ENCODE measurements around the gene ADAM8.
A peak's percentile ranks its signal among the peaks of the same experiment; 100 is the strongest.
"Not testable (repeated sequence)": the region's sequence is repeated elsewhere in the genome, so short reads cannot be mapped to it uniquely, and the experiment has no call there.

The ADAM8 gene

GRCh38 chr10:133237241-133237587 is 39.5 kb downstream of the ADAM8 start:
- Histone ChIP-seq H3K27ac (ENCODE audit: low read depth, low read length, severe bottlenecking) (no peak overlapping the region), H3K36me3 (ENCODE audit: control insufficient read depth, insufficient read depth, low read length) (no peaks in the 10 kb centered on the region), H3K4me3 (ENCODE audit: extremely low read depth, insufficient read depth, low read length, poor library complexity, severe bottlenecking) (peak overlapping the region; percentile 28), H3K9me3 (ENCODE audit: control insufficient read depth, low read length) (no peaks in the 10 kb centered on the region), H3K4me1 (ENCODE audit: control insufficient read depth, insufficient read depth, low read length, poor library complexity, severe bottlenecking) (peaks cover 17% of the 10 kb centered on the region)
- WGBS, 2 experiments (ENCODE audit: insufficient coverage in 2 of 2): 1 to 2% methylated on average over 26 to 31 of the region's 32 CpGs

- H3K4me1 ChIP-seq (ENCODE audit: control insufficient read depth, insufficient read depth, low read length, poor library complexity, severe bottlenecking): peaks cover 19% of the 10 kb centered on the region
- peak overlapping the region; percentile 28 for H3K4me3 ChIP-seq (ENCODE audit: extremely low read depth, insufficient read depth, low read length, poor library complexity, severe bottlenecking)
- no peak overlapping the region for H3K27ac ChIP-seq (ENCODE audit: low read depth, low read length, severe bottlenecking)
- no peaks in the 10 kb centered on the region for H3K9me3 ChIP-seq (ENCODE audit: control insufficient read depth, low read length)
- WGBS, 2 experiments (ENCODE audit: insufficient coverage in 2 of 2): 1% methylated on average over 88 to 97 of the region's 103 CpGs
- no peaks in the 10 kb centered on the region for H3K36me3 ChIP-seq (ENCODE audit: control insufficient read depth, insufficient read depth, low read length)
These were observed 40.0 kb downstream of the ADAM8 start for GRCh38 chr10:133236401-133237240.

- H3K4me1 ChIP-seq (ENCODE audit: control insufficient read depth, insufficient read depth, low read length, poor library complexity, severe bottlenecking): peaks cover 19% of the 10 kb centered on the region
- H3K4me3 ChIP-seq (ENCODE audit: extremely low read depth, insufficient read depth, low read length, poor library complexity, severe bottlenecking): peak overlapping the region; percentile 28
- H3K27ac ChIP-seq (ENCODE audit: low read depth, low read length, severe bottlenecking): no peak overlapping the region
- no peaks in the 10 kb centered on the region for H3K9me3 ChIP-seq (ENCODE audit: control insufficient read depth, low read length)
- WGBS, 2 experiments (ENCODE audit: insufficient coverage in 2 of 2): 3 to 7% methylated on average over 14 of the region's 18 CpGs
- no peaks in the 10 kb centered on the region for H3K36me3 ChIP-seq (ENCODE audit: control insufficient read depth, insufficient read depth, low read length)
These were observed 40.7 kb downstream of the ADAM8 start for GRCh38 chr10:133235932-133236331.

- no peak overlapping the region for H3K27ac ChIP-seq (ENCODE audit: low read depth, low read length, severe bottlenecking)
- H3K4me3 ChIP-seq (ENCODE audit: extremely low read depth, insufficient read depth, low read length, poor library complexity, severe bottlenecking): no peak overlapping the region
- WGBS, 2 experiments (ENCODE audit: insufficient coverage in 2 of 2): 9 to 12% methylated on average over 32 to 40 of the region's 48 CpGs
- peaks cover 19% of the 10 kb centered on the region for H3K4me1 ChIP-seq (ENCODE audit: control insufficient read depth, insufficient read depth, low read length, poor library complexity, severe bottlenecking)
- no peaks in the 10 kb centered on the region for H3K36me3 ChIP-seq (ENCODE audit: control insufficient read depth, insufficient read depth, low read length)
- no peaks in the 10 kb centered on the region for H3K9me3 ChIP-seq (ENCODE audit: control insufficient read depth, low read length)
These were observed 41.3 kb downstream of the ADAM8 start for GRCh38 chr10:133235265-133235855.

GRCh38 chr10:133234796-133235195 is 41.9 kb downstream of the ADAM8 start:
- H3K9me3 ChIP-seq (ENCODE audit: control insufficient read depth, low read length); H3K4me3 ChIP-seq (ENCODE audit: extremely low read depth, insufficient read depth, low read length, poor library complexity, severe bottlenecking); H3K36me3 ChIP-seq (ENCODE audit: control insufficient read depth, insufficient read depth, low read length); H3K27ac ChIP-seq (ENCODE audit: low read depth, low read length, severe bottlenecking): not testable (repeated sequence)
- 89% methylated on average over 3 of the region's 10 CpGs; no CpG with 5 or more reads in 1 of the 2 experiments for WGBS, 2 experiments (ENCODE audit: insufficient coverage in 2 of 2)
- H3K4me1 ChIP-seq (ENCODE audit: control insufficient read depth, insufficient read depth, low read length, poor library complexity, severe bottlenecking): peaks cover 19% of the 10 kb centered on the region

GRCh38 chr10:133231946-133232574 is 44.6 kb downstream of the ADAM8 start:
- no peaks in the 10 kb centered on the region for H3K9me3 ChIP-seq (ENCODE audit: control insufficient read depth, low read length)
- H3K36me3 ChIP-seq (ENCODE audit: control insufficient read depth, insufficient read depth, low read length): no peaks in the 10 kb centered on the region
- WGBS, 2 experiments (ENCODE audit: insufficient coverage in 2 of 2): 27 to 35% methylated on average over 8 to 11 of the region's 11 CpGs
- H3K4me1 ChIP-seq (ENCODE audit: control insufficient read depth, insufficient read depth, low read length, poor library complexity, severe bottlenecking): peaks cover 11% of the 10 kb centered on the region
- H3K27ac ChIP-seq (ENCODE audit: low read depth, low read length, severe bottlenecking): no peak overlapping the region
- H3K4me3 ChIP-seq (ENCODE audit: extremely low read depth, insufficient read depth, low read length, poor library complexity, severe bottlenecking): no peak overlapping the region

GRCh38 chr10:133231244-133231945 is 45.3 kb downstream of the ADAM8 start:
- WGBS, 2 experiments (ENCODE audit: insufficient coverage in 2 of 2): 22 to 26% methylated on average over 34 to 38 of the region's 44 CpGs
- no peaks in the 10 kb centered on the region for H3K9me3 ChIP-seq (ENCODE audit: control insufficient read depth, low read length)
- H3K4me3 ChIP-seq (ENCODE audit: extremely low read depth, insufficient read depth, low read length, poor library complexity, severe bottlenecking): no peak overlapping the region
- H3K27ac ChIP-seq (ENCODE audit: low read depth, low read length, severe bottlenecking): no peak overlapping the region
- peaks cover 9% of the 10 kb centered on the region for H3K4me1 ChIP-seq (ENCODE audit: control insufficient read depth, insufficient read depth, low read length, poor library complexity, severe bottlenecking)
- H3K36me3 ChIP-seq (ENCODE audit: control insufficient read depth, insufficient read depth, low read length): no peaks in the 10 kb centered on the region

- 1% methylated on average over 68 to 82 of the region's 122 CpGs for WGBS, 2 experiments (ENCODE audit: insufficient coverage in 2 of 2)
- Histone ChIP-seq H3K9me3 (ENCODE audit: control insufficient read depth, low read length) (no peaks in the 10 kb centered on the region), H3K4me3 (ENCODE audit: extremely low read depth, insufficient read depth, low read length, poor library complexity, severe bottlenecking) (no peak overlapping the region), H3K36me3 (ENCODE audit: control insufficient read depth, insufficient read depth, low read length) (no peaks in the 10 kb centered on the region), H3K27ac (ENCODE audit: low read depth, low read length, severe bottlenecking) (no peak overlapping the region), H3K4me1 (ENCODE audit: control insufficient read depth, insufficient read depth, low read length, poor library complexity, severe bottlenecking) (peaks cover 9% of the 10 kb centered on the region)
These were observed 46.1 kb downstream of the ADAM8 start for GRCh38 chr10:133230387-133231195.

GRCh38 chr10:133230044-133230361 is 46.7 kb downstream of the ADAM8 start, which contains the start of gene UTF1:
UTF1 (plus strand) TSS chr10:133230217; CDS start chr10:133230289, 72 bp downstream.
- Histone ChIP-seq H3K36me3 (ENCODE audit: control insufficient read depth, insufficient read depth, low read length) (no peaks in the 10 kb centered on the region), H3K27ac (ENCODE audit: low read depth, low read length, severe bottlenecking) (no peak within 1 kb of the TSS), H3K9me3 (ENCODE audit: control insufficient read depth, low read length) (no peaks in the 10 kb centered on the region), H3K4me3 (ENCODE audit: extremely low read depth, insufficient read depth, low read length, poor library complexity, severe bottlenecking) (no peak within 1 kb of the TSS), H3K4me1 (ENCODE audit: control insufficient read depth, insufficient read depth, low read length, poor library complexity, severe bottlenecking) (peaks cover 12% of the 10 kb centered on the region)
- 0 to 1% methylated on average over 18 to 19 of the region's 49 CpGs for WGBS, 2 experiments (ENCODE audit: insufficient coverage in 2 of 2)
